ENCODE measurements around the gene FAM185A.

GRCh38 chr7:102832674-102833073 is 83.9 kb downstream of the FAM185A start:
- no peak for TF ChIP-seq GABPA (IDR thresholded peaks at IDR 0.05; ENCODE audit: borderline replicate concordance, insufficient read depth, low read length)
- TF ChIP-seq, protein P1, sequence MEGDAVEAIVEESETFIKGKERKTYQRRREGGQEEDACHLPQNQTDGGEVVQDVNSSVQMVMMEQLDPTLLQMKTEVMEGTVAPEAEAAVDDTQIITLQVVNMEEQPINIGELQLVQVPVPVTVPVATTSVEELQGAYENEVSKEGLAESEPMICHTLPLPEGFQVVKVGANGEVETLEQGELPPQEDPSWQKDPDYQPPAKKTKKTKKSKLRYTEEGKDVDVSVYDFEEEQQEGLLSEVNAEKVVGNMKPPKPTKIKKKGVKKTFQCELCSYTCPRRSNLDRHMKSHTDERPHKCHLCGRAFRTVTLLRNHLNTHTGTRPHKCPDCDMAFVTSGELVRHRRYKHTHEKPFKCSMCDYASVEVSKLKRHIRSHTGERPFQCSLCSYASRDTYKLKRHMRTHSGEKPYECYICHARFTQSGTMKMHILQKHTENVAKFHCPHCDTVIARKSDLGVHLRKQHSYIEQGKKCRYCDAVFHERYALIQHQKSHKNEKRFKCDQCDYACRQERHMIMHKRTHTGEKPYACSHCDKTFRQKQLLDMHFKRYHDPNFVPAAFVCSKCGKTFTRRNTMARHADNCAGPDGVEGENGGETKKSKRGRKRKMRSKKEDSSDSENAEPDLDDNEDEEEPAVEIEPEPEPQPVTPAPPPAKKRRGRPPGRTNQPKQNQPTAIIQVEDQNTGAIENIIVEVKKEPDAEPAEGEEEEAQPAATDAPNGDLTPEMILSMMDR (IDR thresholded peaks at IDR 0.05; ENCODE audit: control extremely low read depth in 1 of 3, insufficient read depth in 1 of 3, low read depth in 1 of 3, low read length in 3 of 3) = no peak
- no peak for TF ChIP-seq ASH2L (IDR thresholded peaks at IDR 0.05; ENCODE audit: low read length)
- TF ChIP-seq HDAC6 (IDR thresholded peaks at IDR 0.05; ENCODE audit: low read depth, low read length) = no peak
- no peak for TF ChIP-seq POLR2A (IDR thresholded peaks at IDR 0.05; ENCODE audit: control extremely low read depth in 1 of 2, low read depth in 2 of 2, low read length in 2 of 2)
- TF ChIP-seq YY1 (IDR thresholded peaks at IDR 0.05; ENCODE audit: low read depth, low read length) = no peak
- TF ChIP-seq, protein P2, sequence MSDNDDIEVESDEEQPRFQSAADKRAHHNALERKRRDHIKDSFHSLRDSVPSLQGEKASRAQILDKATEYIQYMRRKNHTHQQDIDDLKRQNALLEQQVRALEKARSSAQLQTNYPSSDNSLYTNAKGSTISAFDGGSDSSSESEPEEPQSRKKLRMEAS (IDR thresholded peaks at IDR 0.05) = no peak
- TF ChIP-seq CEBPB (IDR thresholded peaks at IDR 0.05; ENCODE audit: low read depth, low read length) = no peak
- TF ChIP-seq RFX5 (IDR thresholded peaks at IDR 0.05; ENCODE audit: borderline replicate concordance, low read depth, low read length) = no peak
- TF ChIP-seq RAD21 (IDR thresholded peaks at IDR 0.05 in 1 of 2, conservative IDR thresholded peaks at IDR 0.05 in 1 of 2; ENCODE audit: low read depth in 2 of 2, low read length in 2 of 2) = no peak
- no peak for TF ChIP-seq MAFK (IDR thresholded peaks at IDR 0.05; ENCODE audit: low read depth, low read length)
- TF ChIP-seq TAF1 (IDR thresholded peaks at IDR 0.05; ENCODE audit: low read depth, low read length) = no peak

Measured in H1 (cell line).